MCF 10A (cell line): ENCODE results near the gene SRD5A1. TPM values are rescaled to one million over a fixed set of nuclear protein-coding genes. Genes with fewer than 3 reads are reported as not detected.

Experiments used
- BruUV-seq: library from RNA; stranded (reverse); fragments of 400-500 nt; replicated peaks from 2 replicates; lab custom pipeline; 2021; lab: Mats Ljungman, UMichigan
- CTCF ChIA-PET: fragments of 300-600 bp; sonication (Branson Sonifier 250); formaldehyde crosslinking; extraction: SDS; loops from one replicate; lab custom pipeline; 2021; ENCODE audit warnings: antibody characterized with exemption, inconsistent platforms; lab: Yijun Ruan, JAX
- POLR2A ChIA-PET: fragments of 300-600, 350-650 bp; sonication (Branson Sonifier 250); formaldehyde crosslinking; extraction: SDS; loops from one replicate; lab custom pipeline; 2020; ENCODE audit warnings: antibody characterized with exemption, inconsistent platforms; lab: Yijun Ruan, JAX
- DNase-seq: peaks from one replicate; pipeline ENCODE4 v3.0.0-alpha.2; 2018; ENCODE audit not compliant: unreplicated experiment
- H3K27ac Mint-ChIP-seq: one replicate; pipeline ENCODE4 v1.8.0; 2022; ENCODE audit warnings: mild to moderate bottlenecking, low read depth, mixed read lengths; ENCODE audit not compliant: unreplicated experiment
- H3K27me3 Mint-ChIP-seq: one replicate; pipeline ENCODE4 v1.8.0; 2022; ENCODE audit warnings: mixed read lengths; ENCODE audit not compliant: insufficient read depth, unreplicated experiment
- H3K36me3 Mint-ChIP-seq: one replicate; pipeline ENCODE4 v1.8.0; 2022; ENCODE audit warnings: mild to moderate bottlenecking, moderate library complexity, mixed read lengths; ENCODE audit not compliant: insufficient read depth, unreplicated experiment
- H3K4me1 Mint-ChIP-seq: one replicate; pipeline ENCODE4 v1.8.0; 2022; ENCODE audit warnings: mixed read lengths; ENCODE audit not compliant: insufficient read depth, unreplicated experiment
- H3K4me3 Mint-ChIP-seq: one replicate; pipeline ENCODE4 v1.8.0; 2022; ENCODE audit warnings: mild to moderate bottlenecking, moderate library complexity, mixed read lengths; ENCODE audit not compliant: unreplicated experiment
- H3K9me3 Mint-ChIP-seq: one replicate; pipeline ENCODE4 v1.8.0; 2022; ENCODE audit warnings: mixed read lengths; ENCODE audit not compliant: unreplicated experiment
- CTCF ChIP-seq: fragments of 200-600 bp; IDR thresholded peaks from one replicate; pipeline ENCODE4 v1.8.0; 2022; ENCODE audit warnings: antibody characterized with exemption, mild to moderate bottlenecking; ENCODE audit not compliant: unreplicated experiment
- intact Hi-C: fragments of 100-400 bp; cut with micrococcal nuclease; formaldehyde crosslinking; loops from 2 replicates; pipeline ENCODE4 v1.14.1; 2022
- total RNA-seq: library from RNA; stranded (reverse); gene quantifications from 2 replicates; pipeline ENCODE4 v1.2.3, GENCODE V29; 2022

SRD5A1 gene
- total RNA-seq, 1 experiment from 2014 or later, result 12.4 TPM

DNA sequence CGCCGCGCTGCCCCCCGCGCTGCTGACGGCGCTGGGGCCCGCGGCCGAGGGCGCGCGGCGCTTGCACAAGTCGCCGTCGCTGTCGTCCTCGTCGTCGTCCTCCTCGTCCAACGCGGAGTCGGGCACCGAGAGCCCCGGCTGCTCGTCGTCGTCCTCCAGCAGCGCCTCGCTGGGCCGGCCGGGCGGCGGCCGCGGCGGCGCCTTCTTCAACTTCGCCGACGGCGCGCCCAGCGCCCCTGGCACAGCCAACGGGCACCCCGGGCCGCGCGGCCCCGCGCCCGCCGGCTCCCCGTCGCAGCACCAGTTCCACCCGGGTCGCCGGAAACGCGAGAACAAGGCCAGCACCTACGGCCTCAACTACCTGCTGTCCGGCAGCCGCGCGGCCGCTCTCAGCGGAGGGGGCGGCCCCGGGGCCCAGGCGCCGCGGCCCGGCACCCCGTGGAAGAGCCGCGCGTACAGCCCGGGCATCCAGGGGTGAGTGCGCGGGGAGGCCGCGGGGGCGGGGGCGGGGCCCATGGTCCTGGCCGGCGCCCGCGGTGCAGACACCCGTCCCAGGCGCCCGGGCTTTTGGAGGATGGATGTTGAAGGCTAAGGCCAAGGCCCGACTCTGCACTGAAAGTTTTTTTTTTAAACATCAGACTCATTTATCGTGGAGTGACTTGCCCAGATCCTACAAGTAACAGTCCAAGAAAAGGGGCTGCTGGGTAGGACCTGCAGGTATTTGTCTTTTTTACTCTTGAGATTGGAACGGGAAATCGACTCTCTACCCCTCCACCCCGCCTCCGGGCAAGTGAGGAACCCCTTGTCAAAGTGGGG, 81.2 kb downstream of the SRD5A1 start:
- TF ChIP-seq CTCF, result no peak
- no TSS peak for BruUV-seq
- no peak for DNase-seq
- H3K4me3 Mint-ChIP-seq, result peak overlapping the region; percentile 78
- no peaks in the 10 kb centered on the region for H3K27me3 Mint-ChIP-seq
- intact Hi-C loops, result loop anchor here (5.0 kb wide), 1 partner anchor 37 kb away; no protein-coding TSS in a partner anchor
- ChIA-PET POLR2A (no interaction called here), CTCF (no interaction called here)
- peak overlapping the region; percentile 64 for H3K27ac Mint-ChIP-seq
- H3K36me3 Mint-ChIP-seq, result peaks cover 6% of the 10 kb centered on the region
- no peaks in the 10 kb centered on the region for H3K9me3 Mint-ChIP-seq
- H3K4me1 Mint-ChIP-seq, result peaks cover 39% of the 10 kb centered on the region

- Mint-ChIP-seq H3K4me3 (peak overlapping the region; percentile 78), H3K27me3 (no peaks in the 10 kb centered on the region), H3K9me3 (no peaks in the 10 kb centered on the region), H3K4me1 (peaks cover 44% of the 10 kb centered on the region), H3K36me3 (peaks cover 6% of the 10 kb centered on the region), H3K27ac (peak overlapping the region; percentile 64)
- no peak for TF ChIP-seq CTCF
- no peak for DNase-seq
- POLR2A ChIA-PET, result interaction anchor here (0.6 kb wide), 1 partner anchor 77 kb away, joined by 3 read pairs; no protein-coding TSS in a partner anchor
- CTCF ChIA-PET, result interaction anchor here (0.6 kb wide), 1 partner anchor 129 kb away, joined by 3 read pairs; no protein-coding TSS in a partner anchor
- intact Hi-C loops, result no loop called here
- BruUV-seq, result no TSS peak
Measured at GRCh38 chr5:6715271-6715670, 82.0 kb downstream of the SRD5A1 start.

GRCh38 chr5:6715758-6716628, 82.8 kb downstream of the SRD5A1 start:
- intact Hi-C loops, result no loop called here
- DNase-seq, result peak; percentile 39
- Mint-ChIP-seq H3K4me1 (peaks cover 45% of the 10 kb centered on the region), H3K27me3 (no peaks in the 10 kb centered on the region), H3K27ac (peak overlapping the region; percentile 64), H3K4me3 (peak overlapping the region; percentile 78), H3K9me3 (no peaks in the 10 kb centered on the region), H3K36me3 (peaks cover 6% of the 10 kb centered on the region)
- BruUV-seq, result TSS peak; percentile 49
- no peak for TF ChIP-seq CTCF
- ChIA-PET POLR2A (interaction anchor here (0.6 to 1.7 kb wide), 4 partner anchors 16 to 83 kb away, joined by 3 to 9 read pairs (median 4); partner anchors contain the start of genes NSUN2 and SRD5A1), CTCF (interaction anchor here (0.6 to 1.8 kb wide), 5 partner anchors 11 to 1295 kb away, joined by 3 to 6 read pairs (median 4); no protein-coding TSS in a partner anchor)
